Gastrocnemius medialis (tissue), 4 donors: ENCODE data around the gene BRCA1.

Source experiments
- POLR2A ChIP-seq, 2 donors: fragments of 450-650 bp; IDR thresholded peaks; one replicate each; pipeline ENCODE4 v1.6.1; 2017; ENCODE audit warnings: antibody characterized with exemption in 2 of 2, mild to moderate bottlenecking in 2 of 2, moderate library complexity in 2 of 2
- TF ChIP-seq, protein P1 (sequence below), 5 experiments: fragments of 450-650 bp in 3 of 5; fragments of 200-600 bp in 2 of 5; sonication (generic) in 2 of 5; IDR thresholded peaks in 4 of 5; conservative IDR thresholded peaks in 1 of 5; 1 replicate in 4 of 5; 2 replicates in 1 of 5; pipeline ENCODE4 v1.5.1; 2016 to 2019; ENCODE audit warnings: antibody characterized with exemption in 5 of 5, mild to moderate bottlenecking in 3 of 5, moderate library complexity in 3 of 5

DNA sequence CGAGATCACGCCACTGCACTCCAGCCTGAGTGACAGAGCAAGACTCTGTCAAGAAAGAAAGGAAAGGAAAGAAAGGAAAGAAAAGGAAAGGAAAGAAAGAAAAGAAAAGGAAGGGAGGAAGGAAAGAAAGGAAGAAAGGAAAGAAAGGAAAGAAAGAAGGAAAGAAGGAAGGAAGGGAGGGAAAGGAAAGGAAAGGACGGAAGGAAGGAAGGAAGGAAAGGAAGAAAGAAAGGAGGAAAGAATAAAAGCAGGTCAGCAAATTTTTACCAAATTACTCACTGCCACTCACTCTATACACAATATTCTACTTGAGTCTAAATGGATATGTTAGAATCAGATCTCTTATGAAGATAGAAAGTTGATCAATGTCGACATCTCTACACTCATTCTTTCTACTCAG is 50.3 kb downstream of the BRCA1 start:
- TF ChIP-seq POLR2A (IDR thresholded peaks at IDR 0.05): no peak
- TF ChIP-seq, protein P1, sequence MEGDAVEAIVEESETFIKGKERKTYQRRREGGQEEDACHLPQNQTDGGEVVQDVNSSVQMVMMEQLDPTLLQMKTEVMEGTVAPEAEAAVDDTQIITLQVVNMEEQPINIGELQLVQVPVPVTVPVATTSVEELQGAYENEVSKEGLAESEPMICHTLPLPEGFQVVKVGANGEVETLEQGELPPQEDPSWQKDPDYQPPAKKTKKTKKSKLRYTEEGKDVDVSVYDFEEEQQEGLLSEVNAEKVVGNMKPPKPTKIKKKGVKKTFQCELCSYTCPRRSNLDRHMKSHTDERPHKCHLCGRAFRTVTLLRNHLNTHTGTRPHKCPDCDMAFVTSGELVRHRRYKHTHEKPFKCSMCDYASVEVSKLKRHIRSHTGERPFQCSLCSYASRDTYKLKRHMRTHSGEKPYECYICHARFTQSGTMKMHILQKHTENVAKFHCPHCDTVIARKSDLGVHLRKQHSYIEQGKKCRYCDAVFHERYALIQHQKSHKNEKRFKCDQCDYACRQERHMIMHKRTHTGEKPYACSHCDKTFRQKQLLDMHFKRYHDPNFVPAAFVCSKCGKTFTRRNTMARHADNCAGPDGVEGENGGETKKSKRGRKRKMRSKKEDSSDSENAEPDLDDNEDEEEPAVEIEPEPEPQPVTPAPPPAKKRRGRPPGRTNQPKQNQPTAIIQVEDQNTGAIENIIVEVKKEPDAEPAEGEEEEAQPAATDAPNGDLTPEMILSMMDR (IDR thresholded peaks at IDR 0.05 in 4 of 5, conservative IDR thresholded peaks at IDR 0.05 in 1 of 5): no peak
